MM.1S (cell line): ENCODE measurements around the gene ACOT9.

Experiments used
- DNase-seq: peaks from one replicate; pipeline ENCODE4 v3.0.0-alpha.2; 2015
- H2AFZ ChIP-seq: fragments of 300-600 bp; sonication (generic); 2 replicates; pipeline ENCODE4 v1.6.0; 2016; ENCODE audit warnings: antibody characterized with exemption, low read length
- H3F3A ChIP-seq: fragments of 300-600 bp; sonication (generic); 2 replicates; pipeline ENCODE4 v1.6.1; 2016; ENCODE audit warnings: mild to moderate bottlenecking, antibody characterized with exemption, low read length, moderate library complexity, mixed read lengths; ENCODE audit not compliant: insufficient read depth
- H3K27ac ChIP-seq: fragments of 300-600 bp; sonication (generic); 2 replicates; pipeline ENCODE4 v1.5.1; 2016; ENCODE audit warnings: mild to moderate bottlenecking, low read length
- H3K27me3 ChIP-seq: fragments of 300-600 bp; sonication (generic); replicated peaks from 2 replicates; pipeline ENCODE4 v1.6.0; 2016; ENCODE audit warnings: low read length; ENCODE audit not compliant: insufficient read depth
- H3K36me3 ChIP-seq: fragments of 300-600 bp; sonication (generic); replicated peaks from 2 replicates; pipeline ENCODE4 v1.6.1; 2016; ENCODE audit warnings: mild to moderate bottlenecking, low read length, mixed read lengths; ENCODE audit not compliant: insufficient read depth
- H3K4me1 ChIP-seq: fragments of 300-600 bp; sonication (generic); 2 replicates; pipeline ENCODE4 v1.6.1; 2016; ENCODE audit warnings: low read length, mixed read lengths
- H3K4me2 ChIP-seq: fragments of 300-600 bp; sonication (generic); 2 replicates; pipeline ENCODE4 v1.6.0; 2016; ENCODE audit warnings: low read depth, low read length
- H3K4me3 ChIP-seq: fragments of 300-600 bp; sonication (generic); 2 replicates; pipeline ENCODE4 v1.5.1; 2016; ENCODE audit warnings: low read length, mixed read lengths
- H3K79me2 ChIP-seq: fragments of 300-600 bp; sonication (generic); 2 replicates; pipeline ENCODE4 v1.6.1; 2016; ENCODE audit warnings: mixed run types, low read length, mixed read lengths
- H3K9ac ChIP-seq: fragments of 300-600 bp; sonication (generic); 2 replicates; pipeline ENCODE4 v1.6.1; 2016; ENCODE audit warnings: low read length, mixed read lengths
- H3K9me2 ChIP-seq: fragments of 300-600 bp; sonication (generic); replicated peaks from 2 replicates; pipeline ENCODE4 v1.6.1; 2016; ENCODE audit warnings: mild to moderate bottlenecking, low read length, mixed read lengths; ENCODE audit not compliant: insufficient read depth
- H3K9me3 ChIP-seq: fragments of 300-600 bp; sonication (generic); replicated peaks from 2 replicates; pipeline ENCODE4 v1.6.1; 2016; ENCODE audit warnings: mild to moderate bottlenecking, low read length, mixed read lengths; ENCODE audit not compliant: insufficient read depth
- H4K20me1 ChIP-seq: fragments of 300-600 bp; sonication (generic); 2 replicates; pipeline ENCODE4 v1.6.1; 2016; ENCODE audit warnings: mild to moderate bottlenecking, low read length, moderate library complexity, mixed read lengths; ENCODE audit not compliant: insufficient read depth
- EZH2 ChIP-seq: fragments of 300-600 bp; sonication (generic); optimal IDR thresholded peaks from 2 replicates; pipeline ENCODE3; 2017; ENCODE audit warnings: low read depth, mild to moderate bottlenecking, antibody characterized with exemption, low read length, mixed read lengths
- EZH2phosphoT487 ChIP-seq: fragments of 300-600 bp; sonication (generic); IDR thresholded peaks from 2 replicates; pipeline ENCODE4 v1.6.1; 2018; ENCODE audit warnings: antibody characterized with exemption, low read length
- TF ChIP-seq, protein P1 (sequence below): fragments of 300-600 bp; sonication (generic); IDR thresholded peaks from 2 replicates; pipeline ENCODE4 v1.5.1; 2016; ENCODE audit warnings: antibody characterized with exemption, low read length, mixed read lengths

Gene ACOT9

DNA sequence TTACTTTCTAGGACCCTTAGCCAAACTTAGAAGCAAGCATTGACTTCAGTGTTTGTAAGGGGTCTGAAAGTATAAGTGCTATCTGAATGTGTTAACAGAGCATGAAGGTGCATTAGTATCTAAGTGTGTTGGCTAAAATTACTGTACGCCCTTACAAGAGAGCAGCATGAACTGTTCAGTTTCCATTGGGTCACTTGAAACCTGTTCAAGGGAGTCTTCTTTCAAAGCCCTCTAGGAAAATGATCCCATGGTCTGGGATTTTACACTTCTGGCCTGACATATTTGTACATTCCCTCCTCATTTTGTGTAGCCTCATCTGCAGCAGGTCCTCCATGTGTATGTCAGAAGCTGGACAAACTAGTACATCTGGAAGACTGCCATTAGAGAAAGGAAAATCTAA, 72.5 kb downstream of the ACOT9 start:
- H4K20me1 ChIP-seq, result no peaks in the 10 kb centered on the region
- TF ChIP-seq EZH2 (no peak), EZH2phosphoT487 (no peak)
- TF ChIP-seq, protein P1, sequence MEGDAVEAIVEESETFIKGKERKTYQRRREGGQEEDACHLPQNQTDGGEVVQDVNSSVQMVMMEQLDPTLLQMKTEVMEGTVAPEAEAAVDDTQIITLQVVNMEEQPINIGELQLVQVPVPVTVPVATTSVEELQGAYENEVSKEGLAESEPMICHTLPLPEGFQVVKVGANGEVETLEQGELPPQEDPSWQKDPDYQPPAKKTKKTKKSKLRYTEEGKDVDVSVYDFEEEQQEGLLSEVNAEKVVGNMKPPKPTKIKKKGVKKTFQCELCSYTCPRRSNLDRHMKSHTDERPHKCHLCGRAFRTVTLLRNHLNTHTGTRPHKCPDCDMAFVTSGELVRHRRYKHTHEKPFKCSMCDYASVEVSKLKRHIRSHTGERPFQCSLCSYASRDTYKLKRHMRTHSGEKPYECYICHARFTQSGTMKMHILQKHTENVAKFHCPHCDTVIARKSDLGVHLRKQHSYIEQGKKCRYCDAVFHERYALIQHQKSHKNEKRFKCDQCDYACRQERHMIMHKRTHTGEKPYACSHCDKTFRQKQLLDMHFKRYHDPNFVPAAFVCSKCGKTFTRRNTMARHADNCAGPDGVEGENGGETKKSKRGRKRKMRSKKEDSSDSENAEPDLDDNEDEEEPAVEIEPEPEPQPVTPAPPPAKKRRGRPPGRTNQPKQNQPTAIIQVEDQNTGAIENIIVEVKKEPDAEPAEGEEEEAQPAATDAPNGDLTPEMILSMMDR, result no peak
- no peaks in the 10 kb centered on the region for H3K27me3 ChIP-seq
- H3K27ac ChIP-seq, result no peak overlapping the region
- no peaks in the 10 kb centered on the region for H3K4me1 ChIP-seq
- H3K9me3 ChIP-seq, result no peaks in the 10 kb centered on the region
- H3K36me3 ChIP-seq, result no peaks in the 10 kb centered on the region
- no peaks in the 10 kb centered on the region for H3K9me2 ChIP-seq
- H3K4me3 ChIP-seq, result no peak overlapping the region
- DNase-seq, result no peak
- no peak overlapping the region for H2AFZ ChIP-seq
- no peak overlapping the region for H3K4me2 ChIP-seq
- peaks cover 8% of the 10 kb centered on the region for H3K79me2 ChIP-seq
- H3F3A ChIP-seq, result no peaks in the 10 kb centered on the region
- no peak overlapping the region for H3K9ac ChIP-seq

DNA sequence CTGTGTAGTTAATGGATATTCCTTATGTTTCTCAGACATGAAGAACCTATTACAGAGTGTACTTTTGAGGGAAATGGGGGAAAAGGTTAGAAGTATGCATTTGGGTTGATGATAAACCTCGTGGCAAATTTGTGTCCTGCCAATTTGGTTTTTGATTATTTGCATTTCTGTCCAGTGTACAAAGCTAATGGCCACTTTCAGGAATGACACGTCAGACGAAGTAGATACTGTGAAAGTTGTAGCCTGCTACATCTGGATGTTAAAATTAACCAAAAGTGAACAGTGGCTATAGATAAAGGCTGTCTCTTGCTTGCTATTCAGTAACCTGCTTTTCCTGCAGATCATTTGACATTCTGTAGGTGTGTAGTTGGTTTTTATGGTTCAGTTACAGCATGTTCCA, 74.7 kb downstream of the ACOT9 start:
- peak overlapping the region; percentile 62 for H3K4me3 ChIP-seq
- peak; percentile 17 for DNase-seq
- H3K4me2 ChIP-seq, result peak overlapping the region; percentile 57
- no peaks in the 10 kb centered on the region for H3K27me3 ChIP-seq
- no peaks in the 10 kb centered on the region for H3F3A ChIP-seq
- no peaks in the 10 kb centered on the region for H3K4me1 ChIP-seq
- H4K20me1 ChIP-seq, result no peaks in the 10 kb centered on the region
- TF ChIP-seq, protein P1, result no peak
- TF ChIP-seq EZH2 (no peak), EZH2phosphoT487 (no peak)
- no peaks in the 10 kb centered on the region for H3K9me2 ChIP-seq
- no peaks in the 10 kb centered on the region for H3K9me3 ChIP-seq
- H3K27ac ChIP-seq, result peak overlapping the region; percentile 89; the same call in 1 of the 2 replicates
- H3K79me2 ChIP-seq, result peaks cover 8% of the 10 kb centered on the region
- H3K36me3 ChIP-seq, result no peaks in the 10 kb centered on the region
- H3K9ac ChIP-seq, result peak overlapping the region; percentile 90
- no peak overlapping the region for H2AFZ ChIP-seq

DNA sequence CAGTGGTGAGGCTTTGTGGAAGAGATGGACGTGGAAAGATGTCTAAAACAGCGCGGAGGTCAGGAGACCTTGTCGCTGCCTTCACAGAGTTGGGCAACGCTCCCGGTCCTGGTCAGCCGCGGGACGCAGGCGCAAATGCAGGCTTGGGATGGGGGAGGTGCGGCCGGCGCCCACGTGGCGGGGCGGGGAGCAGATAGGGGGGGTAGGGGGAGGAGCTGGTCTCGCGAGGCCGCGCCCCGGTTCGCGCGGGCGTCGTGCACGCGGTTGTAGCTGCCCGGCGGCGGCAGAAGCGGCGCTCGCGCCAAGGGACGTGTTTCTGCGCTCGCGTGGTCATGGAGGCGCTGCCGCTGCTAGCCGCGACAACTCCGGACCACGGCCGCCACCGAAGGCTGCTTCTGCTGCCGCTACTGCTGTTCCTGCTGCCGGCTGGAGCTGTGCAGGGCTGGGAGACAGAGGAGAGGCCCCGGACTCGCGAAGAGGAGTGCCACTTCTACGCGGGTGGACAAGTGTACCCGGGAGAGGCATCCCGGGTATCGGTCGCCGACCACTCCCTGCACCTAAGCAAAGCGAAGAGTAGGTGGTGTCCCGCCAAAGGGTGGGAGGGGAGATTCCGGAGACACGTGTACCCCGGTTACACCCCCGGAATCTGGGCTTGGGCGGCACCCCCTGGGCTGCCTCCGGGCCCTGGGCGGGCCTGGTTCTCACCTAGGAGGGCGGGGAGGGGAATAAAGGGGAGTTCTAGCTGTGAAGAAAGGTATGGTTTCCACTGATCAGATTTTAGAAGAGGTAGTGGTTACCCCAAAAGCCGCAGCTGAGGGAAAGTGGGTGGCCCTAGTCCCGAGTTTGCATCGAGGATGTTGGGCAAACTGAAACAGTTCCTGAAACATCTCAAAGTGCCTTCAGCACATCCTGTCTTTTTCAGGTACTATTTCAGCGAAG, 75.6 kb downstream of the ACOT9 start, which contains the start of gene PRDX4:
Gene PRDX4 (plus strand): TSS at position 255 of the 939 bp plus-strand sequence. CDS start 78 bp downstream, at position 333.
- Histone ChIP-seq H3F3A (no peaks in the 10 kb centered on the region), H3K4me3 (peak within 1 kb of the TSS; percentile 62), H3K27ac (peak within 1 kb of the TSS; percentile 89), H3K27me3 (no peaks in the 10 kb centered on the region), H3K9me3 (no peaks in the 10 kb centered on the region), H3K4me2 (peak within 1 kb of the TSS; percentile 57), H3K9me2 (no peaks in the 10 kb centered on the region), H4K20me1 (no peaks in the 10 kb centered on the region), H3K9ac (peak within 1 kb of the TSS; percentile 90), H2AFZ (peak within 1 kb of the TSS; percentile 69), H3K79me2 (peaks cover 8% of the 10 kb centered on the region), H3K36me3 (no peaks in the 10 kb centered on the region), H3K4me1 (peaks cover 3% of the 10 kb centered on the region)
- peak; percentile 79 for DNase-seq
- TF ChIP-seq EZH2 (no peak), EZH2phosphoT487 (no peak)
- TF ChIP-seq, protein P1, result no peak
